GM12801 (cell line): Measurements from ENCODE around the gene SLC9A9.

ENCODE experiments used
- CTCF ChIP-seq: IDR thresholded peaks from one replicate; pipeline ENCODE4 v1.5.1; 2011; ENCODE audit warnings: control low read depth; ENCODE audit not compliant: insufficient read length; ENCODE audit errors: extremely low read depth

Gene SLC9A9

DNA sequence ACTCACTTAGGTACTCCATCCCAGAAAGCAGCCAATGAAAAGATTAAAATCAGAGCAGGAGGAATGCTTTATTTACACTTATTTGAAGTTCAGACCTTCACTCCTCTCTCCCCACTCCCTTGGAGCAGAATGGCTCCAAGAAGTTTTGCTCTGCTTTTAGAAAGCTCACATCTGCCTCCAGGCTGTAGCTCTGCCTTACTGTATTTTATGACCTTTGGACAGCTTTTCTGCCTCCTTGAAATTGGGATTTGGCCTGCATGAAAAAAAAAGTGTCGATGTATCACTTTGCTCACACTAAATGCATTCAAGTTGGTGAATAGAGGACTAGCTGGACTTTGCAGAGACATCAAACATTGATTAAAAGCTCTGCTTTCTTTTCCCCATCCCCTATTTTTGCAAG is 95.3 kb downstream of the SLC9A9 start:
- TF ChIP-seq CTCF = no peak

DNA sequence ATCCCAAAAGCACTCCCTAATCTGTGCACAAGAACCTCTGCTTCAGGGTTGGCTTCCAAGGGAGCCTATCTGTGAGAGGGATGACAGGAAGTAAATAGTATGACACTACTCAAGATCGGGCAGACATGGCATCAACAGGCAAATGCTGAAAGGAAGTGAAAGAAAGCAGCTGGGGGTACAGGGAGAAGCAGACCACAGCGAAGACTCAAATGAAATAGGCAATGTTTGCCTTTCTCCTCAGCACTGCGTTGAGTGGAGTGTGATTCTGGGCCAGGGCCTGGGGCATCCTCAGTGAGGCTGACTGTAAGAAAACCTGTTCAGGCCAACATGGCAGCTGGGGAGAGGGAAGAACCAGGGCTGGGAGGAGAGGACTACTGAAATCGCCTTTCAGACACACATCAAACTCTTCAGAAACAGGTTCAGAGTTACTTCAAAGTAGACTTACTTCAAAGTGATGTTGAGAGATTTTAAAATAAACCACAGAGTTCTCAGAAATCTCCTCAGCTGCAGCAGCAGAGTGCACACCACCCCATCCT is 96.6 kb downstream of the SLC9A9 start:
- TF ChIP-seq CTCF = no peak

DNA sequence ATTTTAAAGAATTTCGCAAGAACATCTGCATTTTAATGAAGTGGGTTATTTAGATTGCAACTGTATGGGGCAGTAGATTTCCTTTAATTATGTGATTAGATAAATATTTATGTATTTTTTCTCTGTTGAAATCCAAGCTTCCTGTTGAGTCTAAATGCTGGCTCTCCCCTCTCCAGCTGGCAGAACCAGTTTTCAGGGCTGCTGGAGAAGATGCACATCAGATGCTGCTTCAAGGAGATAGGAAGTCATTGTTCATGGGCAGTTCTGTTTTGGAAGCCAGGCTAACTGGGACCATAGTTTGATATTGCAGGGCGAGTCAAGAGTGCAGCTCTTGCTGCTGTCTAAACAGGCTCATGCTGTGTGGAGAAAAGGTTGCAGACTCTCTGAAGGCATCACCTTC is 97.4 kb downstream of the SLC9A9 start:
- TF ChIP-seq CTCF = no peak

- no peak for TF ChIP-seq CTCF
Measured at GRCh38 chr3:143749926-143750325, 98.3 kb downstream of the SLC9A9 start.

DNA sequence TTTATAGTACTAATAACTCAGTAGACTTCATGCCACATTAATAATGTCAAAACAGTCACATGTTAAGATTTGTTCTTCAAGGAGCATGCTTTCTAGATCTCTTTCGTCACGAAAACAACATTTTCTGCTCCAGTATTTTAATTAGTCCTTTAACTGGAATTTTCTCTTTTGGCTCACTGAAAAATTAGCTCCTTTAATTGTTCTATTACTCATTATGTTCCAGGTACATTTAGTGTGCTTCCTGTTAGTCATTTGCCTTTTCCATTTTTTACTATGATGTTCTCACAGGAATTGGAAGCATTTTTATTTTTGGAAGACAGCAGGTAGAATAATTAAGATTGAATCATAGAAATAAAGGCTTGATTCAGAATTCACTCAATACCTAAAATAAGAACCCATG is 111.2 kb downstream of the SLC9A9 start:
- no peak for TF ChIP-seq CTCF

GRCh38 chr3:143736205-143736997 is 111.9 kb downstream of the SLC9A9 start:
- no peak for TF ChIP-seq CTCF

- no peak for TF ChIP-seq CTCF
Measured at GRCh38 chr3:143731776-143732175, 116.5 kb downstream of the SLC9A9 start.

DNA sequence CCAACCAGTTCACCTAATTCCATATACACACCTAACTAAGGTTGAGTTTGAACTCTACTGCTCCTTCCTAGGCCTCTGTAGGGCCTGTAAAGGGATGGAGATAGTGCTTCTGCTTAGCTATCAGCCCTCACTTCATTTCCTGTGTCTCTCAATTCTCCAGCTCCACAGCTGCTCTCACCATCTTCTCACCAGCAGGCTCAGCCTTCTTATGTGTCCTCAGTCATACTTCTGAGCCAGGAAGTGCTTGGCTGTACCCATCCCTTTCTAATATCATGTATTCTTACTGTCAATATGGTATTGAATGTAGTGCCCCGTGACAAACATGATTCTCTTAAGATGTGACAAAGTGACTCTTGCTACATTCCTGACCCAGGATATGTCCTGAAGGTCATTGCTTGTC is 116.9 kb downstream of the SLC9A9 start:
- no peak for TF ChIP-seq CTCF
